SK-N-SH treated with all-trans-retinoic acid at 6 μM for 48 hours (cell line): ENCODE data around the gene MTAP.

ENCODE experiments used
- ATAC-seq: fragments of 200-7000 bp; cut with Tn5 transposase; 3 replicates; pipeline ENCODE4 v1.9.1; 2020; ENCODE audit warnings: mild to moderate bottlenecking, moderate library complexity
- ARNTL ChIP-seq: fragments of 450-650 bp; formaldehyde crosslinking; IDR thresholded peaks from 2 replicates; pipeline ENCODE4 v1.5.0; 2020; ENCODE audit warnings: low read depth, mild to moderate bottlenecking, moderate library complexity, borderline replicate concordance
- BACH2 ChIP-seq: fragments of 250-450 bp; sonication (Bioruptor Pico); IDR thresholded peaks from 2 replicates; pipeline ENCODE4 v1.9.0; 2021; ENCODE audit warnings: mild to moderate bottlenecking, borderline replicate concordance
- ESRRG ChIP-seq: fragments of 250-450 bp; sonication (Bioruptor Pico); IDR thresholded peaks from 2 replicates; pipeline ENCODE4 v1.6.1; 2021; ENCODE audit warnings: mild to moderate bottlenecking
- GLIS3 ChIP-seq: fragments of 250-450 bp; sonication (Bioruptor Pico); IDR thresholded peaks from 2 replicates; pipeline ENCODE4 v1.5.0; 2020; ENCODE audit warnings: mild to moderate bottlenecking, moderate library complexity
- ISL1 ChIP-seq: fragments of 250-450 bp; sonication (Bioruptor Pico); IDR thresholded peaks from 2 replicates; pipeline ENCODE4 v2.1.2; 2022; ENCODE audit warnings: mild to moderate bottlenecking, moderate library complexity
- OSR1 ChIP-seq: fragments of 250-450 bp; sonication (Bioruptor Pico); IDR thresholded peaks from 2 replicates; pipeline ENCODE4 v1.8.0; 2022; ENCODE audit warnings: moderate library complexity, mild to moderate bottlenecking, inconsistent platforms
- PPARA ChIP-seq: fragments of 250-450 bp; sonication (Bioruptor Pico); IDR thresholded peaks from 2 replicates; pipeline ENCODE4 v1.5.0; 2020; ENCODE audit warnings: mild to moderate bottlenecking, borderline replicate concordance
- SNAI2 ChIP-seq: fragments of 250-450 bp; sonication (Bioruptor Pico); IDR thresholded peaks from 2 replicates; pipeline ENCODE4 v1.5.0; 2020; ENCODE audit warnings: mild to moderate bottlenecking, moderate library complexity
- TCF4 ChIP-seq: fragments of 250-450 bp; sonication (Bioruptor Pico); IDR thresholded peaks from 2 replicates; pipeline ENCODE4 v1.8.0; 2021; ENCODE audit warnings: mild to moderate bottlenecking, moderate library complexity, borderline replicate concordance
- TOX ChIP-seq: fragments of 250-450 bp; sonication (Bioruptor Pico); IDR thresholded peaks from 2 replicates; pipeline ENCODE4 v1.8.0; 2021; ENCODE audit warnings: mild to moderate bottlenecking, moderate library complexity, borderline replicate concordance
- ZC3H10 ChIP-seq: fragments of 250-450 bp; sonication (Bioruptor Pico); IDR thresholded peaks from 2 replicates; pipeline ENCODE4 v1.5.1; 2021; ENCODE audit warnings: mild to moderate bottlenecking, moderate library complexity
- ZFP30 ChIP-seq: fragments of 450-650 bp; formaldehyde crosslinking; IDR thresholded peaks from 2 replicates; pipeline ENCODE4 v1.5.0; 2022; ENCODE audit warnings: mild to moderate bottlenecking, moderate library complexity
- ZNF565 ChIP-seq: fragments of 450-650 bp; formaldehyde crosslinking; conservative IDR thresholded peaks from 2 replicates; pipeline ENCODE4 v1.5.0; 2020; ENCODE audit warnings: low read depth, mild to moderate bottlenecking, moderate library complexity
- ZNF70 ChIP-seq: fragments of 450-650 bp; formaldehyde crosslinking; IDR thresholded peaks from 2 replicates; pipeline ENCODE4 v1.5.0; 2020; ENCODE audit warnings: mild to moderate bottlenecking, moderate library complexity
- TF ChIP-seq, protein P1 (sequence below): fragments of 250-450 bp; sonication (Bioruptor Pico); IDR thresholded peaks from 2 replicates; pipeline ENCODE4 v1.5.1; 2020; ENCODE audit warnings: low read depth, mild to moderate bottlenecking, moderate library complexity
- TF ChIP-seq, protein P2 (sequence below): fragments of 250-450 bp; sonication (Bioruptor Pico); IDR thresholded peaks from 2 replicates; pipeline ENCODE4 v1.8.0; 2021; ENCODE audit warnings: low read depth, mild to moderate bottlenecking, moderate library complexity, borderline replicate concordance
- TF ChIP-seq, protein P3 (sequence below): fragments of 250-450 bp; sonication (Bioruptor Pico); IDR thresholded peaks from 2 replicates; pipeline ENCODE4 v1.8.0; 2020; ENCODE audit warnings: mild to moderate bottlenecking, moderate library complexity, borderline replicate concordance
- TF ChIP-seq, protein P4 (sequence below): fragments of 250-450 bp; sonication (Bioruptor Pico); IDR thresholded peaks from 2 replicates; pipeline ENCODE4 v1.5.1; 2021; ENCODE audit warnings: mild to moderate bottlenecking, moderate library complexity
- TF ChIP-seq, protein P5 (sequence below): fragments of 250-450 bp; sonication (Bioruptor Pico); IDR thresholded peaks from 2 replicates; pipeline ENCODE4 v1.5.0; 2020; ENCODE audit warnings: mild to moderate bottlenecking, moderate library complexity

Gene MTAP

DNA sequence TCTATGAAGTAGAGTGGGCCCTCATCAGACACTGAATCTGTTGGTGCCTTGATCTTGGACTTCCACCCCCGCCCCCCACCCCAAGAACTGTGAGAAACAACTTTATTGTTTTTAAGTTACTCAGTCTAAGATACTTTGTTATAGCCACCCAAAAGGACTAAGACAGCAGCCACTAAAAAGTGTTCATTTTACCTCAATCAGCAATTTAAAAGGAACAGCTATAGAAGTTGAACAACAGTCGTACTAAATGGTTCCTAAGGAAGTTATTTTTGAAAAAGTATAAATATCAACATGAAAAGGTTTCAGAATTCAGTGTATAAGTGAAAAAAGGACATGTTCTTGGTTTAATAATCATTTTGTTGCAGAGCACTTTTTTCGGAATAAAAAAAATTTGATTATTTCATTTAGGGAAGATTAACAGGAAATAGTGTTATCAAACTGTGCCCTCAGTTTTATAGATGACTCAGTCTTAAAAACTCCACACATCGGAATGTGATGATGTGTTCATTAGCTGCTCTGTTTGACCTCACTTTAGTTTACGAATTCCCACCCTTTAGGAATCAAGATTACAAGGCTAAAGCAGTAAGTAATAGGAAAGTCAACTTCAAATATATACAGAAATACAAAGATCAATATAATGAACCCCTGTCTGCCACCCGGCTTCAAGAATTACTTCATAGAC is 71.2 kb downstream of the MTAP start:
- no peak for ATAC-seq
- no peak for TF ChIP-seq TCF4

DNA sequence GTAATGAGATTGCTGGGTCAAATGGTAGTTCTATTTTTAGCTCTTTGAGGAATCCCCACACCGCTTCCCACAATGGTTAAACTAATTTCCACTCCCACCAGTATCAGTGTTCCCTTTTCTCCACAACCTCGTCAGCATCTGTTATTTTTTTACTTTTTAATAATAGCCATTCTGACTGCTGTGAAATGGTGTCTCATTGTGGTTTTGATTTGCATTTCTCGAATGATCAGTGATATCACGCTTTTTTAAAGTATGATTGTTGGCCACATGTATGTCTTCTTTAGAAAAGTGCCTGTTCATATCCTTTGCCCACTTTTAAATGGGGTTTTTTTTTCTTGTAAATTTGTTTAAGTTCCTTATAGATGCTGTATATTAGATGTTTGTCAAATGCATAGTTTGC is 73.5 kb downstream of the MTAP start:
- ATAC-seq: no peak

DNA sequence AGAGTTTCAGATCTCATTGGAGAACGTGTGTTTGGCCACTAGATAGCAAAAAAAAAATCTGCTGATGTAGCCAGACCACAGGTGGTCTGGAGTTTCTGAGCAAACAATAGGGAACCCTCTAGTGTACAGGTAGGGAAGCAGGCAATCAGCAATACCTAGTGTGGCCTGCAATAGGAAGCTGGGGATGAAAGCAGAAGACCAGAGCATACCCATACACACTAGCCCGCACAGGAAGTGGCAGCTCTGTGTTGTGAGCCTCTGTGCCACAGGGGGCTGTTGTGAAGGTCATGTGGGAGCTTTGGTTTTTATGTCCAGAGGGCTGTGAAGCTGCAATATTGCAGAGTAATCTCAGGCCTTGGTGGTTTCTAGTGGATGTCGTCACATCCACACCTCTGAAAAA is 81.2 kb downstream of the MTAP start:
- TF ChIP-seq TCF4: no peak
- TF ChIP-seq GLIS3 (CRISPR knock-in tag): no peak
- no peak for TF ChIP-seq PPARA
- ATAC-seq: no peak

More for the DNA sequence above, 73.5 kb downstream of the MTAP start:
- TF ChIP-seq TCF4 (no peak), OSR1 (no peak), GLIS3 (CRISPR knock-in tag) (no peak), BACH2 (CRISPR knock-in tag) (no peak), TOX (CRISPR knock-in tag) (no peak), ZC3H10 (no peak), ZFP30 (CRISPR knock-in tag) (no peak)
- TF ChIP-seq, protein P1, sequence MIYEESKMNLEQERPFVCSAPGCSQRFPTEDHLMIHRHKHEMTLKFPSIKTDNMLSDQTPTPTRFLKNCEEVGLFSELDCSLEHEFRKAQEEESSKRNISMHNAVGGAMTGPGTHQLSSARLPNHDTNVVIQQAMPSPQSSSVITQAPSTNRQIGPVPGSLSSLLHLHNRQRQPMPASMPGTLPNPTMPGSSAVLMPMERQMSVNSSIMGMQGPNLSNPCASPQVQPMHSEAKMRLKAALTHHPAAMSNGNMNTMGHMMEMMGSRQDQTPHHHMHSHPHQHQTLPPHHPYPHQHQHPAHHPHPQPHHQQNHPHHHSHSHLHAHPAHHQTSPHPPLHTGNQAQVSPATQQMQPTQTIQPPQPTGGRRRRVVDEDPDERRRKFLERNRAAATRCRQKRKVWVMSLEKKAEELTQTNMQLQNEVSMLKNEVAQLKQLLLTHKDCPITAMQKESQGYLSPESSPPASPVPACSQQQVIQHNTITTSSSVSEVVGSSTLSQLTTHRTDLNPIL (CRISPR knock-in tag): no peak
- TF ChIP-seq, protein P2, sequence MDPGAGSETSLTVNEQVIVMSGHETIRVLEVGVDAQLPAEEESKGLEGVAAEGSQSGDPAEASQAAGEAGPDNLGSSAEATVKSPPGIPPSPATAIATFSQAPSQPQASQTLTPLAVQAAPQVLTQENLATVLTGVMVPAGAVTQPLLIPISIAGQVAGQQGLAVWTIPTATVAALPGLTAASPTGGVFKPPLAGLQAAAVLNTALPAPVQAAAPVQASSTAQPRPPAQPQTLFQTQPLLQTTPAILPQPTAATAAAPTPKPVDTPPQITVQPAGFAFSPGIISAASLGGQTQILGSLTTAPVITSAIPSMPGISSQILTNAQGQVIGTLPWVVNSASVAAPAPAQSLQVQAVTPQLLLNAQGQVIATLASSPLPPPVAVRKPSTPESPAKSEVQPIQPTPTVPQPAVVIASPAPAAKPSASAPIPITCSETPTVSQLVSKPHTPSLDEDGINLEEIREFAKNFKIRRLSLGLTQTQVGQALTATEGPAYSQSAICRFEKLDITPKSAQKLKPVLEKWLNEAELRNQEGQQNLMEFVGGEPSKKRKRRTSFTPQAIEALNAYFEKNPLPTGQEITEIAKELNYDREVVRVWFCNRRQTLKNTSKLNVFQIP (CRISPR knock-in tag): no peak

DNA sequence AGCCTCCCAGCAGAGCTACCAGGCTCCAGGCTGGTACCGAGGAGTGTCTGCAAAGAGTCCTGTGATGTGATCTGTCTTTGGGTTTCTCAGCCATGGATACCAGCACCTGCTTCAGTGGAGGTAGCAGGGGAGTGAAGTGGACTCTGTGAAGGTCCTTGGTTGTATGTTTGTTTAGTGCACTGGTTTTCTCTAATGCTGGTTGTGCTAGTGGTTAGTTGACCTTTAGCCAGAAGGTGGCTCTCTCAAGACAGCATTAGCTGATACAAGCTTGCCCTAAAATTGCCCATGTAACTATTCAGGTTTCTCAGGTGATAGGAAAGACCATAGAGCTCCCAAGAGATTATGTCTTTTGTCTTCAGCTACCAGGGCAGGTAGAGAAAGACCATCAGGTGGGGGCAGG is 87.2 kb downstream of the MTAP start:
- TF ChIP-seq BACH2 (CRISPR knock-in tag): no peak
- TF ChIP-seq, protein P1 (CRISPR knock-in tag): no peak
- TF ChIP-seq ZNF70: no peak
- TF ChIP-seq ZC3H10: no peak
- TF ChIP-seq, protein P3, sequence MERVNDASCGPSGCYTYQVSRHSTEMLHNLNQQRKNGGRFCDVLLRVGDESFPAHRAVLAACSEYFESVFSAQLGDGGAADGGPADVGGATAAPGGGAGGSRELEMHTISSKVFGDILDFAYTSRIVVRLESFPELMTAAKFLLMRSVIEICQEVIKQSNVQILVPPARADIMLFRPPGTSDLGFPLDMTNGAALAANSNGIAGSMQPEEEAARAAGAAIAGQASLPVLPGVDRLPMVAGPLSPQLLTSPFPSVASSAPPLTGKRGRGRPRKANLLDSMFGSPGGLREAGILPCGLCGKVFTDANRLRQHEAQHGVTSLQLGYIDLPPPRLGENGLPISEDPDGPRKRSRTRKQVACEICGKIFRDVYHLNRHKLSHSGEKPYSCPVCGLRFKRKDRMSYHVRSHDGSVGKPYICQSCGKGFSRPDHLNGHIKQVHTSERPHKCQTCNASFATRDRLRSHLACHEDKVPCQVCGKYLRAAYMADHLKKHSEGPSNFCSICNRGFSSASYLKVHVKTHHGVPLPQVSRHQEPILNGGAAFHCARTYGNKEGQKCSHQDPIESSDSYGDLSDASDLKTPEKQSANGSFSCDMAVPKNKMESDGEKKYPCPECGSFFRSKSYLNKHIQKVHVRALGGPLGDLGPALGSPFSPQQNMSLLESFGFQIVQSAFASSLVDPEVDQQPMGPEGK (CRISPR knock-in tag): no peak
- no peak for TF ChIP-seq ARNTL (CRISPR knock-in tag)
- TF ChIP-seq, protein P4, sequence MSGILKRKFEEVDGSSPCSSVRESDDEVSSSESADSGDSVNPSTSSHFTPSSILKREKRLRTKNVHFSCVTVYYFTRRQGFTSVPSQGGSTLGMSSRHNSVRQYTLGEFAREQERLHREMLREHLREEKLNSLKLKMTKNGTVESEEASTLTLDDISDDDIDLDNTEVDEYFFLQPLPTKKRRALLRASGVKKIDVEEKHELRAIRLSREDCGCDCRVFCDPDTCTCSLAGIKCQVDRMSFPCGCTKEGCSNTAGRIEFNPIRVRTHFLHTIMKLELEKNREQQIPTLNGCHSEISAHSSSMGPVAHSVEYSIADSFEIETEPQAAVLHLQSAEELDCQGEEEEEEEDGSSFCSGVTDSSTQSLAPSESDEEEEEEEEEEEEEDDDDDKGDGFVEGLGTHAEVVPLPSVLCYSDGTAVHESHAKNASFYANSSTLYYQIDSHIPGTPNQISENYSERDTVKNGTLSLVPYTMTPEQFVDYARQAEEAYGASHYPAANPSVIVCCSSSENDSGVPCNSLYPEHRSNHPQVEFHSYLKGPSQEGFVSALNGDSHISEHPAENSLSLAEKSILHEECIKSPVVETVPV (CRISPR knock-in tag): no peak
- no peak for TF ChIP-seq ZFP30 (CRISPR knock-in tag)
- TF ChIP-seq SNAI2 (CRISPR knock-in tag): no peak
- no peak for TF ChIP-seq TOX (CRISPR knock-in tag)
- no peak for ATAC-seq

DNA sequence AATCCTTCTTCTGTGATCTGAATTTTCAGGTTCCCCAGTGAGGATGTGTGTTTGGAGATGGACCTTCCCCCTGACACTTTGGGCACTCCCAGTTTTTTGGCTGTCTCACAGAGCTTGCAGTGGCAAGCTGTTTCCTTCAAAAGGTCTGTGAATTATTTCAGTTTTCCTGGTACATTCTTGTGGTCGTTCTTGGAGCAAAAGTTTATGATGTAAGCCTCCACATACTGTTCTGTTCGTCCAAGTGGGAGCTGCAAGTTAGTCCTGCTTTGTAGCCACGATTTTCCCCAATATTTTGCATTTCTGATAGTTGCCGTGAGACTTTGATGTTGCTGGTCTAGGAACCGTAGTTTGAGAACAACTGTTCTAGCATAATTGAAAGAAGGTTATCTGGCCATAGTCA is 88.3 kb downstream of the MTAP start:
- ATAC-seq: no peak
- TF ChIP-seq, protein P3 (CRISPR knock-in tag): no peak
- no peak for TF ChIP-seq GLIS3 (CRISPR knock-in tag)
- TF ChIP-seq TCF4: no peak
- no peak for TF ChIP-seq SNAI2 (CRISPR knock-in tag)
- TF ChIP-seq ESRRG (CRISPR knock-in tag): no peak
- no peak for TF ChIP-seq ISL1 (CRISPR knock-in tag)
- TF ChIP-seq, protein P5, sequence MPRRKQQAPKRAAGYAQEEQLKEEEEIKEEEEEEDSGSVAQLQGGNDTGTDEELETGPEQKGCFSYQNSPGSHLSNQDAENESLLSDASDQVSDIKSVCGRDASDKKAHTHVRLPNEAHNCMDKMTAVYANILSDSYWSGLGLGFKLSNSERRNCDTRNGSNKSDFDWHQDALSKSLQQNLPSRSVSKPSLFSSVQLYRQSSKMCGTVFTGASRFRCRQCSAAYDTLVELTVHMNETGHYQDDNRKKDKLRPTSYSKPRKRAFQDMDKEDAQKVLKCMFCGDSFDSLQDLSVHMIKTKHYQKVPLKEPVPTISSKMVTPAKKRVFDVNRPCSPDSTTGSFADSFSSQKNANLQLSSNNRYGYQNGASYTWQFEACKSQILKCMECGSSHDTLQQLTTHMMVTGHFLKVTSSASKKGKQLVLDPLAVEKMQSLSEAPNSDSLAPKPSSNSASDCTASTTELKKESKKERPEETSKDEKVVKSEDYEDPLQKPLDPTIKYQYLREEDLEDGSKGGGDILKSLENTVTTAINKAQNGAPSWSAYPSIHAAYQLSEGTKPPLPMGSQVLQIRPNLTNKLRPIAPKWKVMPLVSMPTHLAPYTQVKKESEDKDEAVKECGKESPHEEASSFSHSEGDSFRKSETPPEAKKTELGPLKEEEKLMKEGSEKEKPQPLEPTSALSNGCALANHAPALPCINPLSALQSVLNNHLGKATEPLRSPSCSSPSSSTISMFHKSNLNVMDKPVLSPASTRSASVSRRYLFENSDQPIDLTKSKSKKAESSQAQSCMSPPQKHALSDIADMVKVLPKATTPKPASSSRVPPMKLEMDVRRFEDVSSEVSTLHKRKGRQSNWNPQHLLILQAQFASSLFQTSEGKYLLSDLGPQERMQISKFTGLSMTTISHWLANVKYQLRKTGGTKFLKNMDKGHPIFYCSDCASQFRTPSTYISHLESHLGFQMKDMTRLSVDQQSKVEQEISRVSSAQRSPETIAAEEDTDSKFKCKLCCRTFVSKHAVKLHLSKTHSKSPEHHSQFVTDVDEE (CRISPR knock-in tag): no peak
- no peak for TF ChIP-seq OSR1
- TF ChIP-seq, protein P1 (CRISPR knock-in tag): no peak
- no peak for TF ChIP-seq ZNF70
- no peak for TF ChIP-seq BACH2 (CRISPR knock-in tag)
- no peak for TF ChIP-seq ZNF565 (CRISPR knock-in tag)
